Osteocyte (in vitro differentiated cells): ENCODE measurements around the gene LRRC74B. TPM values are rescaled to one million over a fixed set of nuclear protein-coding genes. Genes with fewer than 3 reads are reported as not detected.

Experiments
- DNase-seq: peaks from one replicate; pipeline ENCODE4 v3.0.0; 2021; ENCODE audit warnings: mixed read lengths; ENCODE audit not compliant: unreplicated experiment; ENCODE audit errors: extremely low spot score
- H3K27ac Mint-ChIP-seq: one replicate; pipeline ENCODE4 v1.8.0; 2021; ENCODE audit warnings: mild to moderate bottlenecking, mixed read lengths; ENCODE audit not compliant: unreplicated experiment
- H3K27me3 Mint-ChIP-seq: one replicate; pipeline ENCODE4 v1.8.0; 2021; ENCODE audit warnings: mixed read lengths; ENCODE audit not compliant: unreplicated experiment
- H3K36me3 Mint-ChIP-seq: one replicate; pipeline ENCODE4 v1.8.0; 2021; ENCODE audit warnings: mixed read lengths; ENCODE audit not compliant: unreplicated experiment
- H3K4me1 Mint-ChIP-seq: one replicate; pipeline ENCODE4 v1.8.0; 2021; ENCODE audit warnings: mixed read lengths; ENCODE audit not compliant: unreplicated experiment
- H3K4me3 Mint-ChIP-seq: one replicate; pipeline ENCODE4 v1.8.0; 2021; ENCODE audit warnings: mild to moderate bottlenecking, moderate library complexity, mixed read lengths; ENCODE audit not compliant: unreplicated experiment
- H3K9me3 Mint-ChIP-seq: one replicate; pipeline ENCODE4 v1.8.0; 2021; ENCODE audit warnings: mixed read lengths; ENCODE audit not compliant: unreplicated experiment
- CTCF ChIP-seq: fragments of 200-600 bp; sonication (generic); IDR thresholded peaks from 2 replicates; pipeline ENCODE4 v1.5.0; 2021; ENCODE audit warnings: antibody characterized with exemption, mild to moderate bottlenecking, moderate library complexity
- total RNA-seq: library from RNA; stranded (reverse); gene quantifications from 2 replicates; pipeline ENCODE4 v1.2.1, GENCODE V29; 2021

Gene LRRC74B
- total RNA-seq, 1 donor from 2014 or later: not detected

GRCh38 chr22:21075516-21076138, 29.9 kb downstream of the LRRC74B start:
- Mint-ChIP-seq H3K9me3 (no peaks in the 10 kb centered on the region), H3K4me3 (no peak overlapping the region), H3K27me3 (no peaks in the 10 kb centered on the region), H3K36me3 (no peaks in the 10 kb centered on the region), H3K27ac (no peak overlapping the region), H3K4me1 (no peaks in the 10 kb centered on the region)
- DNase-seq: no peak
- TF ChIP-seq CTCF: no peak

DNA sequence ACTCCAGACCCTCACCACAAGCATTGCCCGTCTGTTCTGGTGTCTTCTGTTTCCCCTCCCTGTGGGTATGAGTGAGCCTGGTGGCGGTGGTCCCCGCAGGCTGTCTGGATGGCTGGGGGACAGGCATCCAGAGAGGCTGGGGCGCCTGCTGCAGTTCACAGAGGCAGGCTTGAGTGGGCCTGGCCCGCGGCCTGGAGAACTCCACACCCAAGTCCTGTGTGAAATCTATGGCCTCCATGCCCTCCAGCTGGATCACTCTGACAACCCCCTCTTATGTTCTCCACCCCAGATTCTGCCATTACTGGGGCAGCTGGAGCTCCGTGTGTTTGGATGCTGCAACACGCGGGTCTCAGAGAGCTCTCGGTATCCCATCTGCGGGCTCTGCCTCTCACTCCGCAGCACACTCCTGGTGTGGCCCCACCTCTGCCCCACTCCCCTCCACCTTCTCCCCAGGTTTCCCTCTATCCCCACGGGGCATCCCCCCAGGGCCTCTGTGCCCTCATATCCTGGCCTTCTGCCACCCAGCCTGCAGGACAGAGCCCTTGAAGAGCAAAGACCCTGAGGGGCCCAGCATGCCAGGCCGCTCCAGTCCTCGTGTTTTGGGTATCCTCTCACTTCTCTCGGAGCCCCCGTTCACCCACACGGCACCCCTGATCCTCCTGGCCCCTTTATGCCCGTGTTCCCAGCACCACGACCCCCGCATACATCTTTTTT, 31.3 kb downstream of the LRRC74B start:
- no peak for TF ChIP-seq CTCF
- no peaks in the 10 kb centered on the region for H3K4me1 Mint-ChIP-seq
- H3K27ac Mint-ChIP-seq: no peak overlapping the region
- no peaks in the 10 kb centered on the region for H3K9me3 Mint-ChIP-seq
- H3K4me3 Mint-ChIP-seq: no peak overlapping the region
- no peak for DNase-seq
- H3K27me3 Mint-ChIP-seq: no peaks in the 10 kb centered on the region
- H3K36me3 Mint-ChIP-seq: no peaks in the 10 kb centered on the region

- Mint-ChIP-seq H3K9me3 (no peaks in the 10 kb centered on the region), H3K27me3 (no peaks in the 10 kb centered on the region), H3K36me3 (no peaks in the 10 kb centered on the region), H3K27ac (no peak overlapping the region), H3K4me1 (no peaks in the 10 kb centered on the region), H3K4me3 (no peak overlapping the region)
- no peak for TF ChIP-seq CTCF
- no peak for DNase-seq
Observed at GRCh38 chr22:21077884-21078508, 32.2 kb downstream of the LRRC74B start.

GRCh38 chr22:21078916-21079315, 33.2 kb downstream of the LRRC74B start:
- no peaks in the 10 kb centered on the region for H3K4me1 Mint-ChIP-seq
- DNase-seq: no peak

More at GRCh38 chr22:21078916-21079315, 33.2 kb downstream of the LRRC74B start:
- no peak for TF ChIP-seq CTCF
- Mint-ChIP-seq H3K36me3 (no peaks in the 10 kb centered on the region), H3K4me3 (no peak overlapping the region), H3K27me3 (no peaks in the 10 kb centered on the region), H3K9me3 (no peaks in the 10 kb centered on the region), H3K27ac (no peak overlapping the region)
